SK-N-SH treated with all-trans-retinoic acid at 6 μM for 48 hours (cell line): ENCODE results near the gene IDUA.

Experiments used
- ATAC-seq: fragments of 200-7000 bp; cut with Tn5 transposase; 3 replicates; pipeline ENCODE4 v1.9.1; 2020; ENCODE audit warnings: mild to moderate bottlenecking, moderate library complexity
- BACH2 ChIP-seq: fragments of 250-450 bp; sonication (Bioruptor Pico); IDR thresholded peaks from 2 replicates; pipeline ENCODE4 v1.9.0; 2021; ENCODE audit warnings: mild to moderate bottlenecking, borderline replicate concordance
- CSDC2 ChIP-seq: fragments of 250-450 bp; sonication (Bioruptor Pico); IDR thresholded peaks from 2 replicates; pipeline ENCODE4 v1.5.0; 2020; ENCODE audit warnings: mild to moderate bottlenecking, moderate library complexity
- ESRRG ChIP-seq: fragments of 250-450 bp; sonication (Bioruptor Pico); IDR thresholded peaks from 2 replicates; pipeline ENCODE4 v1.6.1; 2021; ENCODE audit warnings: mild to moderate bottlenecking
- GLIS3 ChIP-seq: fragments of 250-450 bp; sonication (Bioruptor Pico); IDR thresholded peaks from 2 replicates; pipeline ENCODE4 v1.5.0; 2020; ENCODE audit warnings: mild to moderate bottlenecking, moderate library complexity
- ISL1 ChIP-seq: fragments of 250-450 bp; sonication (Bioruptor Pico); IDR thresholded peaks from 2 replicates; pipeline ENCODE4 v2.1.2; 2022; ENCODE audit warnings: mild to moderate bottlenecking, moderate library complexity
- OSR1 ChIP-seq: fragments of 250-450 bp; sonication (Bioruptor Pico); IDR thresholded peaks from 2 replicates; pipeline ENCODE4 v1.8.0; 2022; ENCODE audit warnings: moderate library complexity, mild to moderate bottlenecking, inconsistent platforms
- PATZ1 ChIP-seq: fragments of 250-450 bp; sonication (Bioruptor Pico); IDR thresholded peaks from 2 replicates; pipeline ENCODE4 v1.8.0; 2020; ENCODE audit warnings: mild to moderate bottlenecking, moderate library complexity, borderline replicate concordance
- PPARA ChIP-seq: fragments of 250-450 bp; sonication (Bioruptor Pico); IDR thresholded peaks from 2 replicates; pipeline ENCODE4 v1.5.0; 2020; ENCODE audit warnings: mild to moderate bottlenecking, borderline replicate concordance
- RARB ChIP-seq: fragments of 250-450 bp; sonication (Bioruptor Pico); IDR thresholded peaks from 2 replicates; pipeline ENCODE4 v1.8.0; 2021; ENCODE audit warnings: mild to moderate bottlenecking, moderate library complexity
- SNAI2 ChIP-seq: fragments of 250-450 bp; sonication (Bioruptor Pico); IDR thresholded peaks from 2 replicates; pipeline ENCODE4 v1.5.0; 2020; ENCODE audit warnings: mild to moderate bottlenecking, moderate library complexity
- TCF4 ChIP-seq: fragments of 250-450 bp; sonication (Bioruptor Pico); IDR thresholded peaks from 2 replicates; pipeline ENCODE4 v1.8.0; 2021; ENCODE audit warnings: mild to moderate bottlenecking, moderate library complexity, borderline replicate concordance
- TOX ChIP-seq: fragments of 250-450 bp; sonication (Bioruptor Pico); IDR thresholded peaks from 2 replicates; pipeline ENCODE4 v1.8.0; 2021; ENCODE audit warnings: mild to moderate bottlenecking, moderate library complexity, borderline replicate concordance
- ZC3H10 ChIP-seq: fragments of 250-450 bp; sonication (Bioruptor Pico); IDR thresholded peaks from 2 replicates; pipeline ENCODE4 v1.5.1; 2021; ENCODE audit warnings: mild to moderate bottlenecking, moderate library complexity
- ZFP3 ChIP-seq: fragments of 250-450 bp; sonication (Bioruptor Pico); IDR thresholded peaks from 2 replicates; pipeline ENCODE4 v1.5.0; 2020; ENCODE audit warnings: mild to moderate bottlenecking, moderate library complexity
- ZFP30 ChIP-seq: fragments of 450-650 bp; formaldehyde crosslinking; IDR thresholded peaks from 2 replicates; pipeline ENCODE4 v1.5.0; 2022; ENCODE audit warnings: mild to moderate bottlenecking, moderate library complexity
- ZNF565 ChIP-seq: fragments of 450-650 bp; formaldehyde crosslinking; conservative IDR thresholded peaks from 2 replicates; pipeline ENCODE4 v1.5.0; 2020; ENCODE audit warnings: low read depth, mild to moderate bottlenecking, moderate library complexity
- ZNF70 ChIP-seq: fragments of 450-650 bp; formaldehyde crosslinking; IDR thresholded peaks from 2 replicates; pipeline ENCODE4 v1.5.0; 2020; ENCODE audit warnings: mild to moderate bottlenecking, moderate library complexity
- ZNF8 ChIP-seq: fragments of 450-650 bp; formaldehyde crosslinking; IDR thresholded peaks from 2 replicates; pipeline ENCODE4 v1.5.0; 2020; ENCODE audit warnings: mild to moderate bottlenecking, moderate library complexity
- TF ChIP-seq, protein P1 (sequence below): fragments of 250-450 bp; sonication (Bioruptor Pico); IDR thresholded peaks from 2 replicates; pipeline ENCODE4 v1.5.0; 2020; ENCODE audit warnings: mild to moderate bottlenecking, moderate library complexity
- TF ChIP-seq, protein P2 (sequence below): fragments of 250-450 bp; sonication (Bioruptor Pico); IDR thresholded peaks from 2 replicates; pipeline ENCODE4 v1.8.0; 2021; ENCODE audit warnings: low read depth, mild to moderate bottlenecking, moderate library complexity, borderline replicate concordance
- TF ChIP-seq, protein P3 (sequence below): fragments of 250-450 bp; sonication (Bioruptor Pico); IDR thresholded peaks from 2 replicates; pipeline ENCODE4 v1.5.1; 2021; ENCODE audit warnings: mild to moderate bottlenecking, moderate library complexity
- TF ChIP-seq, protein P4 (sequence below): fragments of 250-450 bp; sonication (Bioruptor Pico); IDR thresholded peaks from 2 replicates; pipeline ENCODE4 v1.5.1; 2020; ENCODE audit warnings: low read depth, mild to moderate bottlenecking, moderate library complexity

IDUA gene

DNA sequence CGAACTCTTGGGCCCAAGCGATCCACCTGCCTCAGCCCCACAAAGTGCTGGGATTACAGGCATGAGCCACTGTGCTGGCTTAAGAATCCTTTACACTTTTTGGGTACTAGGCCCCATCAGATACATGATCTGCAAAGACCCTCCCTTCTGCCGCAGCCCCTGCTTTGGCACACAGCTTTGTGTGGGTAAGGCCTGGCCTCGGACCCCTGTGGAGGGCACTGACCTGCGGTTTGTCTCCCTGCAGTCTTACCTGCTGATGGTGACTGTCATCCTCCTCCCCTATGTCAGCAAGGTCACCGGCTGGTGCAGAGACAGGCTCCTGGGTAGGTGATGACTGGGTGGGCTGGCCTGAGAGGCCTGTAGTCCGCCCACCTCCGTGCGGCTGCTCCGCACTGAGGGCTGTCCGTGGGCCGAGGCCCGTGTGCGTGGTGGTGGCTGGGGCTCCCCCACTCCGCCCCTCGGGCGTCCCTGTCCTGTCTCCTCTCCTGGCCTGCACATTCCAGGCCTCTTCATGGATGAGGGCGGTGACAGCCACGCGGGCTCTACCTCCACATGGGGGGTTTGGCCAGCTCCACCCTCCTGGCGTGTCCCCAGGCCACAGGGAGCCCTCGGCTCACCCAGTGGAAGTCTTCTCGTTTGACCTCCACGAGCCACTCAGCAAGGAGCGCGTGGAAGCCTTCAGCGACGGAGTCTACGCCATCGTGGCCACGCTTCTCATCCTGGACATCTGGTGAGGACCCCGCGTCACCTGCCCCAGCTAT, 31.5 kb upstream of the IDUA start:
- no peak for ATAC-seq
- TF ChIP-seq PATZ1 (CRISPR knock-in tag) (no peak), ZC3H10 (CRISPR knock-in tag) (no peak), CSDC2 (CRISPR knock-in tag) (no peak), BACH2 (CRISPR knock-in tag) (no peak), ZNF565 (CRISPR knock-in tag) (no peak), OSR1 (no peak), RARB (CRISPR knock-in tag) (no peak), TCF4 (no peak), PPARA (CRISPR knock-in tag) (no peak), ZFP3 (CRISPR knock-in tag) (no peak)
- TF ChIP-seq, protein P1, sequence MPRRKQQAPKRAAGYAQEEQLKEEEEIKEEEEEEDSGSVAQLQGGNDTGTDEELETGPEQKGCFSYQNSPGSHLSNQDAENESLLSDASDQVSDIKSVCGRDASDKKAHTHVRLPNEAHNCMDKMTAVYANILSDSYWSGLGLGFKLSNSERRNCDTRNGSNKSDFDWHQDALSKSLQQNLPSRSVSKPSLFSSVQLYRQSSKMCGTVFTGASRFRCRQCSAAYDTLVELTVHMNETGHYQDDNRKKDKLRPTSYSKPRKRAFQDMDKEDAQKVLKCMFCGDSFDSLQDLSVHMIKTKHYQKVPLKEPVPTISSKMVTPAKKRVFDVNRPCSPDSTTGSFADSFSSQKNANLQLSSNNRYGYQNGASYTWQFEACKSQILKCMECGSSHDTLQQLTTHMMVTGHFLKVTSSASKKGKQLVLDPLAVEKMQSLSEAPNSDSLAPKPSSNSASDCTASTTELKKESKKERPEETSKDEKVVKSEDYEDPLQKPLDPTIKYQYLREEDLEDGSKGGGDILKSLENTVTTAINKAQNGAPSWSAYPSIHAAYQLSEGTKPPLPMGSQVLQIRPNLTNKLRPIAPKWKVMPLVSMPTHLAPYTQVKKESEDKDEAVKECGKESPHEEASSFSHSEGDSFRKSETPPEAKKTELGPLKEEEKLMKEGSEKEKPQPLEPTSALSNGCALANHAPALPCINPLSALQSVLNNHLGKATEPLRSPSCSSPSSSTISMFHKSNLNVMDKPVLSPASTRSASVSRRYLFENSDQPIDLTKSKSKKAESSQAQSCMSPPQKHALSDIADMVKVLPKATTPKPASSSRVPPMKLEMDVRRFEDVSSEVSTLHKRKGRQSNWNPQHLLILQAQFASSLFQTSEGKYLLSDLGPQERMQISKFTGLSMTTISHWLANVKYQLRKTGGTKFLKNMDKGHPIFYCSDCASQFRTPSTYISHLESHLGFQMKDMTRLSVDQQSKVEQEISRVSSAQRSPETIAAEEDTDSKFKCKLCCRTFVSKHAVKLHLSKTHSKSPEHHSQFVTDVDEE (CRISPR knock-in tag), result no peak
- TF ChIP-seq, protein P2, sequence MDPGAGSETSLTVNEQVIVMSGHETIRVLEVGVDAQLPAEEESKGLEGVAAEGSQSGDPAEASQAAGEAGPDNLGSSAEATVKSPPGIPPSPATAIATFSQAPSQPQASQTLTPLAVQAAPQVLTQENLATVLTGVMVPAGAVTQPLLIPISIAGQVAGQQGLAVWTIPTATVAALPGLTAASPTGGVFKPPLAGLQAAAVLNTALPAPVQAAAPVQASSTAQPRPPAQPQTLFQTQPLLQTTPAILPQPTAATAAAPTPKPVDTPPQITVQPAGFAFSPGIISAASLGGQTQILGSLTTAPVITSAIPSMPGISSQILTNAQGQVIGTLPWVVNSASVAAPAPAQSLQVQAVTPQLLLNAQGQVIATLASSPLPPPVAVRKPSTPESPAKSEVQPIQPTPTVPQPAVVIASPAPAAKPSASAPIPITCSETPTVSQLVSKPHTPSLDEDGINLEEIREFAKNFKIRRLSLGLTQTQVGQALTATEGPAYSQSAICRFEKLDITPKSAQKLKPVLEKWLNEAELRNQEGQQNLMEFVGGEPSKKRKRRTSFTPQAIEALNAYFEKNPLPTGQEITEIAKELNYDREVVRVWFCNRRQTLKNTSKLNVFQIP (CRISPR knock-in tag), result no peak
- TF ChIP-seq, protein P3, sequence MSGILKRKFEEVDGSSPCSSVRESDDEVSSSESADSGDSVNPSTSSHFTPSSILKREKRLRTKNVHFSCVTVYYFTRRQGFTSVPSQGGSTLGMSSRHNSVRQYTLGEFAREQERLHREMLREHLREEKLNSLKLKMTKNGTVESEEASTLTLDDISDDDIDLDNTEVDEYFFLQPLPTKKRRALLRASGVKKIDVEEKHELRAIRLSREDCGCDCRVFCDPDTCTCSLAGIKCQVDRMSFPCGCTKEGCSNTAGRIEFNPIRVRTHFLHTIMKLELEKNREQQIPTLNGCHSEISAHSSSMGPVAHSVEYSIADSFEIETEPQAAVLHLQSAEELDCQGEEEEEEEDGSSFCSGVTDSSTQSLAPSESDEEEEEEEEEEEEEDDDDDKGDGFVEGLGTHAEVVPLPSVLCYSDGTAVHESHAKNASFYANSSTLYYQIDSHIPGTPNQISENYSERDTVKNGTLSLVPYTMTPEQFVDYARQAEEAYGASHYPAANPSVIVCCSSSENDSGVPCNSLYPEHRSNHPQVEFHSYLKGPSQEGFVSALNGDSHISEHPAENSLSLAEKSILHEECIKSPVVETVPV (CRISPR knock-in tag), result no peak

GRCh38 chr4:955931-956381, 30.9 kb upstream of the IDUA start:
- ATAC-seq, result no peak
- TF ChIP-seq ZFP30 (CRISPR knock-in tag) (no peak), GLIS3 (CRISPR knock-in tag) (no peak), ISL1 (CRISPR knock-in tag) (no peak), SNAI2 (CRISPR knock-in tag) (no peak), ESRRG (CRISPR knock-in tag) (no peak), ZNF70 (no peak), ZNF565 (CRISPR knock-in tag) (no peak), ZNF8 (no peak), CSDC2 (CRISPR knock-in tag) (no peak), ZC3H10 (CRISPR knock-in tag) (no peak), TCF4 (no peak), ZFP3 (CRISPR knock-in tag) (no peak), RARB (CRISPR knock-in tag) (no peak), TOX (no peak), PPARA (CRISPR knock-in tag) (no peak)
- TF ChIP-seq, protein P3 (CRISPR knock-in tag), result no peak
- TF ChIP-seq, protein P4, sequence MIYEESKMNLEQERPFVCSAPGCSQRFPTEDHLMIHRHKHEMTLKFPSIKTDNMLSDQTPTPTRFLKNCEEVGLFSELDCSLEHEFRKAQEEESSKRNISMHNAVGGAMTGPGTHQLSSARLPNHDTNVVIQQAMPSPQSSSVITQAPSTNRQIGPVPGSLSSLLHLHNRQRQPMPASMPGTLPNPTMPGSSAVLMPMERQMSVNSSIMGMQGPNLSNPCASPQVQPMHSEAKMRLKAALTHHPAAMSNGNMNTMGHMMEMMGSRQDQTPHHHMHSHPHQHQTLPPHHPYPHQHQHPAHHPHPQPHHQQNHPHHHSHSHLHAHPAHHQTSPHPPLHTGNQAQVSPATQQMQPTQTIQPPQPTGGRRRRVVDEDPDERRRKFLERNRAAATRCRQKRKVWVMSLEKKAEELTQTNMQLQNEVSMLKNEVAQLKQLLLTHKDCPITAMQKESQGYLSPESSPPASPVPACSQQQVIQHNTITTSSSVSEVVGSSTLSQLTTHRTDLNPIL (CRISPR knock-in tag), result no peak
- TF ChIP-seq, protein P2 (CRISPR knock-in tag), result no peak
- TF ChIP-seq, protein P1 (CRISPR knock-in tag), result no peak
